Neural cell (in vitro differentiated cells): ENCODE results near the gene IL17A.

Source experiments
- EZH2 ChIP-seq: fragments of 200-600, 300-800 bp; shearing (Covaris generic), sonication (generic); IDR thresholded peaks from 2 replicates; pipeline ENCODE4 v1.6.1; 2014; ENCODE audit warnings: antibody characterized with exemption, low read length, borderline replicate concordance, mild to moderate bottlenecking; ENCODE audit not compliant: insufficient read depth, poor library complexity, severe bottlenecking
- MXI1 ChIP-seq: fragments of 450-650 bp; conservative IDR thresholded peaks from 2 replicates; pipeline ENCODE4 v1.6.1; 2014; ENCODE audit warnings: antibody characterized with exemption, mild to moderate bottlenecking; ENCODE audit not compliant: poor library complexity, severe bottlenecking
- SMC3 ChIP-seq: fragments of 450-650 bp; conservative IDR thresholded peaks from 2 replicates; pipeline ENCODE4 v1.6.1; 2014; ENCODE audit warnings: antibody characterized with exemption, mild to moderate bottlenecking, moderate library complexity; ENCODE audit not compliant: poor library complexity
- TAF1 ChIP-seq: IDR thresholded peaks from 2 replicates; pipeline ENCODE4 v1.6.1; 2012; ENCODE audit warnings: low read depth
- TF ChIP-seq, protein P1 (sequence below): IDR thresholded peaks from 2 replicates; pipeline ENCODE4 v1.6.1; 2012; ENCODE audit warnings: borderline replicate concordance
- TF ChIP-seq, protein P2 (sequence below): fragments of 450-650 bp; IDR thresholded peaks from 2 replicates; pipeline ENCODE4 v1.5.1; 2014; ENCODE audit warnings: antibody characterized with exemption, mild to moderate bottlenecking, moderate library complexity; ENCODE audit not compliant: poor library complexity, severe bottlenecking

GRCh38 chr6:52215787-52216186 lies 29.6 kb downstream of the IL17A start:
- no peak for TF ChIP-seq TAF1
- no peak for TF ChIP-seq EZH2
- TF ChIP-seq, protein P1, sequence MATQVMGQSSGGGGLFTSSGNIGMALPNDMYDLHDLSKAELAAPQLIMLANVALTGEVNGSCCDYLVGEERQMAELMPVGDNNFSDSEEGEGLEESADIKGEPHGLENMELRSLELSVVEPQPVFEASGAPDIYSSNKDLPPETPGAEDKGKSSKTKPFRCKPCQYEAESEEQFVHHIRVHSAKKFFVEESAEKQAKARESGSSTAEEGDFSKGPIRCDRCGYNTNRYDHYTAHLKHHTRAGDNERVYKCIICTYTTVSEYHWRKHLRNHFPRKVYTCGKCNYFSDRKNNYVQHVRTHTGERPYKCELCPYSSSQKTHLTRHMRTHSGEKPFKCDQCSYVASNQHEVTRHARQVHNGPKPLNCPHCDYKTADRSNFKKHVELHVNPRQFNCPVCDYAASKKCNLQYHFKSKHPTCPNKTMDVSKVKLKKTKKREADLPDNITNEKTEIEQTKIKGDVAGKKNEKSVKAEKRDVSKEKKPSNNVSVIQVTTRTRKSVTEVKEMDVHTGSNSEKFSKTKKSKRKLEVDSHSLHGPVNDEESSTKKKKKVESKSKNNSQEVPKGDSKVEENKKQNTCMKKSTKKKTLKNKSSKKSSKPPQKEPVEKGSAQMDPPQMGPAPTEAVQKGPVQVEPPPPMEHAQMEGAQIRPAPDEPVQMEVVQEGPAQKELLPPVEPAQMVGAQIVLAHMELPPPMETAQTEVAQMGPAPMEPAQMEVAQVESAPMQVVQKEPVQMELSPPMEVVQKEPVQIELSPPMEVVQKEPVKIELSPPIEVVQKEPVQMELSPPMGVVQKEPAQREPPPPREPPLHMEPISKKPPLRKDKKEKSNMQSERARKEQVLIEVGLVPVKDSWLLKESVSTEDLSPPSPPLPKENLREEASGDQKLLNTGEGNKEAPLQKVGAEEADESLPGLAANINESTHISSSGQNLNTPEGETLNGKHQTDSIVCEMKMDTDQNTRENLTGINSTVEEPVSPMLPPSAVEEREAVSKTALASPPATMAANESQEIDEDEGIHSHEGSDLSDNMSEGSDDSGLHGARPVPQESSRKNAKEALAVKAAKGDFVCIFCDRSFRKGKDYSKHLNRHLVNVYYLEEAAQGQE = no peak
- TF ChIP-seq, protein P2, sequence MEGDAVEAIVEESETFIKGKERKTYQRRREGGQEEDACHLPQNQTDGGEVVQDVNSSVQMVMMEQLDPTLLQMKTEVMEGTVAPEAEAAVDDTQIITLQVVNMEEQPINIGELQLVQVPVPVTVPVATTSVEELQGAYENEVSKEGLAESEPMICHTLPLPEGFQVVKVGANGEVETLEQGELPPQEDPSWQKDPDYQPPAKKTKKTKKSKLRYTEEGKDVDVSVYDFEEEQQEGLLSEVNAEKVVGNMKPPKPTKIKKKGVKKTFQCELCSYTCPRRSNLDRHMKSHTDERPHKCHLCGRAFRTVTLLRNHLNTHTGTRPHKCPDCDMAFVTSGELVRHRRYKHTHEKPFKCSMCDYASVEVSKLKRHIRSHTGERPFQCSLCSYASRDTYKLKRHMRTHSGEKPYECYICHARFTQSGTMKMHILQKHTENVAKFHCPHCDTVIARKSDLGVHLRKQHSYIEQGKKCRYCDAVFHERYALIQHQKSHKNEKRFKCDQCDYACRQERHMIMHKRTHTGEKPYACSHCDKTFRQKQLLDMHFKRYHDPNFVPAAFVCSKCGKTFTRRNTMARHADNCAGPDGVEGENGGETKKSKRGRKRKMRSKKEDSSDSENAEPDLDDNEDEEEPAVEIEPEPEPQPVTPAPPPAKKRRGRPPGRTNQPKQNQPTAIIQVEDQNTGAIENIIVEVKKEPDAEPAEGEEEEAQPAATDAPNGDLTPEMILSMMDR = no peak
- TF ChIP-seq SMC3 = no peak
- TF ChIP-seq MXI1 = no peak
